ENCODE data around the gene TNRC6B.

The TNRC6B gene

DNA sequence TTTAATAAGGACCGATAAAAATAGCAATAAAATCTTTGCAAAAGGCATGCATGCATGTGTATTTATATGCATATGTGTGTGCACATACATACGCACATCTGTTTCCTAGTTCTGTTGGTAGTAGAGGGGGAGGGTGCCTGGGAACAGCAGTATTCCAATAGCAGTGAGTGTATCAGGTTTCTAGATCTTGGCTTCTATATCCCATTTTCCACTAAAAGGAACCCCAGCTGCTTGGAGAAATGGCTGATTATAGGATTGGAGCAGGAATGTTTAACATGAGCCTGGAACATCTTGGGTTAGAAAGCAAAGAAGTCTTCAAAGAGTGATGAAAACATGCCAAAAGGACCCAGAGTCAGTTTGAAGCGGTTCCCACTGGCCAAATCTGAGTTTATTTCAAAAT, 21.0 kb downstream of the TNRC6B start (continued):
- TF ChIP-seq, protein P1, sequence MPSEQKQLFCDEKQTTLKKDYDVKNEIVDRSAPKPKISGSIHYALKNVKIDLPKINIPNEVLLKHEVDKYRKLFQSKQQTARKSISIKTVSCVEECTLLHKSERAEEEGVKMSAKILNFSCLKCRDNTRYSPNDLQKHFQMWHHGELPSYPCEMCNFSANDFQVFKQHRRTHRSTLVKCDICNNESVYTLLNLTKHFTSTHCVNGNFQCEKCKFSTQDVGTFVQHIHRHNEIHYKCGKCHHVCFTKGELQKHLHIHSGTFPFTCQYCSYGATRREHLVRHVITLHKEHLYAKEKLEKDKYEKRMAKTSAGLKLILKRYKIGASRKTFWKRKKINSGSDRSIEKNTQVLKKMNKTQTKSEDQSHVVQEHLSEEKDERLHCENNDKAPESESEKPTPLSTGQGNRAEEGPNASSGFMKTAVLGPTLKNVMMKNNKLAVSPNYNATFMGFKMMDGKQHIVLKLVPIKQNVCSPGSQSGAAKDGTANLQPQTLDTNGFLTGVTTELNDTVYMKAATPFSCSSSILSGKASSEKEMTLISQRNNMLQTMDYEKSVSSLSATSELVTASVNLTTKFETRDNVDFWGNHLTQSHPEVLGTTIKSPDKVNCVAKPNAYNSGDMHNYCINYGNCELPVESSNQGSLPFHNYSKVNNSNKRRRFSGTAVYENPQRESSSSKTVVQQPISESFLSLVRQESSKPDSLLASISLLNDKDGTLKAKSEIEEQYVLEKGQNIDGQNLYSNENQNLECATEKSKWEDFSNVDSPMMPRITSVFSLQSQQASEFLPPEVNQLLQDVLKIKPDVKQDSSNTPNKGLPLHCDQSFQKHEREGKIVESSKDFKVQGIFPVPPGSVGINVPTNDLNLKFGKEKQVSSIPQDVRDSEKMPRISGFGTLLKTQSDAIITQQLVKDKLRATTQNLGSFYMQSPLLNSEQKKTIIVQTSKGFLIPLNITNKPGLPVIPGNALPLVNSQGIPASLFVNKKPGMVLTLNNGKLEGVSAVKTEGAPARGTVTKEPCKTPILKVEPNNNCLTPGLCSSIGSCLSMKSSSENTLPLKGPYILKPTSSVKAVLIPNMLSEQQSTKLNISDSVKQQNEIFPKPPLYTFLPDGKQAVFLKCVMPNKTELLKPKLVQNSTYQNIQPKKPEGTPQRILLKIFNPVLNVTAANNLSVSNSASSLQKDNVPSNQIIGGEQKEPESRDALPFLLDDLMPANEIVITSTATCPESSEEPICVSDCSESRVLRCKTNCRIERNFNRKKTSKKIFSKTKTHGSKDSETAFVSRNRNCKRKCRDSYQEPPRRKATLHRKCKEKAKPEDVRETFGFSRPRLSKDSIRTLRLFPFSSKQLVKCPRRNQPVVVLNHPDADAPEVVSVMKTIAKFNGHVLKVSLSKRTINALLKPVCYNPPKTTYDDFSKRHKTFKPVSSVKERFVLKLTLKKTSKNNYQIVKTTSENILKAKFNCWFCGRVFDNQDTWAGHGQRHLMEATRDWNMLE (tag by site-specific recombination; conservative IDR thresholded peaks at IDR 0.05; ENCODE audit: low read depth): no peak
- TF ChIP-seq ZNF114 (tag by site-specific recombination; IDR thresholded peaks at IDR 0.05) (no peak), GLI4 (tag by site-specific recombination; IDR thresholded peaks at IDR 0.05) (no peak), PRDM10 (tag by site-specific recombination; IDR thresholded peaks at IDR 0.05) (no peak), TSHZ1 (tag by site-specific recombination; IDR thresholded peaks at IDR 0.05; ENCODE audit: borderline replicate concordance) (no peak), ZBTB11 (tag by site-specific recombination; conservative IDR thresholded peaks at IDR 0.05; ENCODE audit: low read depth) (no peak)
- TF ChIP-seq, protein P2, sequence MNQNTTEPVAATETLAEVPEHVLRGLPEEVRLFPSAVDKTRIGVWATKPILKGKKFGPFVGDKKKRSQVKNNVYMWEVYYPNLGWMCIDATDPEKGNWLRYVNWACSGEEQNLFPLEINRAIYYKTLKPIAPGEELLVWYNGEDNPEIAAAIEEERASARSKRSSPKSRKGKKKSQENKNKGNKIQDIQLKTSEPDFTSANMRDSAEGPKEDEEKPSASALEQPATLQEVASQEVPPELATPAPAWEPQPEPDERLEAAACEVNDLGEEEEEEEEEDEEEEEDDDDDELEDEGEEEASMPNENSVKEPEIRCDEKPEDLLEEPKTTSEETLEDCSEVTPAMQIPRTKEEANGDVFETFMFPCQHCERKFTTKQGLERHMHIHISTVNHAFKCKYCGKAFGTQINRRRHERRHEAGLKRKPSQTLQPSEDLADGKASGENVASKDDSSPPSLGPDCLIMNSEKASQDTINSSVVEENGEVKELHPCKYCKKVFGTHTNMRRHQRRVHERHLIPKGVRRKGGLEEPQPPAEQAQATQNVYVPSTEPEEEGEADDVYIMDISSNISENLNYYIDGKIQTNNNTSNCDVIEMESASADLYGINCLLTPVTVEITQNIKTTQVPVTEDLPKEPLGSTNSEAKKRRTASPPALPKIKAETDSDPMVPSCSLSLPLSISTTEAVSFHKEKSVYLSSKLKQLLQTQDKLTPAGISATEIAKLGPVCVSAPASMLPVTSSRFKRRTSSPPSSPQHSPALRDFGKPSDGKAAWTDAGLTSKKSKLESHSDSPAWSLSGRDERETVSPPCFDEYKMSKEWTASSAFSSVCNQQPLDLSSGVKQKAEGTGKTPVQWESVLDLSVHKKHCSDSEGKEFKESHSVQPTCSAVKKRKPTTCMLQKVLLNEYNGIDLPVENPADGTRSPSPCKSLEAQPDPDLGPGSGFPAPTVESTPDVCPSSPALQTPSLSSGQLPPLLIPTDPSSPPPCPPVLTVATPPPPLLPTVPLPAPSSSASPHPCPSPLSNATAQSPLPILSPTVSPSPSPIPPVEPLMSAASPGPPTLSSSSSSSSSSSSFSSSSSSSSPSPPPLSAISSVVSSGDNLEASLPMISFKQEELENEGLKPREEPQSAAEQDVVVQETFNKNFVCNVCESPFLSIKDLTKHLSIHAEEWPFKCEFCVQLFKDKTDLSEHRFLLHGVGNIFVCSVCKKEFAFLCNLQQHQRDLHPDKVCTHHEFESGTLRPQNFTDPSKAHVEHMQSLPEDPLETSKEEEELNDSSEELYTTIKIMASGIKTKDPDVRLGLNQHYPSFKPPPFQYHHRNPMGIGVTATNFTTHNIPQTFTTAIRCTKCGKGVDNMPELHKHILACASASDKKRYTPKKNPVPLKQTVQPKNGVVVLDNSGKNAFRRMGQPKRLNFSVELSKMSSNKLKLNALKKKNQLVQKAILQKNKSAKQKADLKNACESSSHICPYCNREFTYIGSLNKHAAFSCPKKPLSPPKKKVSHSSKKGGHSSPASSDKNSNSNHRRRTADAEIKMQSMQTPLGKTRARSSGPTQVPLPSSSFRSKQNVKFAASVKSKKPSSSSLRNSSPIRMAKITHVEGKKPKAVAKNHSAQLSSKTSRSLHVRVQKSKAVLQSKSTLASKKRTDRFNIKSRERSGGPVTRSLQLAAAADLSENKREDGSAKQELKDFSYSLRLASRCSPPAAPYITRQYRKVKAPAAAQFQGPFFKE (tag by site-specific recombination; IDR thresholded peaks at IDR 0.05; ENCODE audit: borderline replicate concordance): no peak
